GM12878 (cell line): ENCODE results near the gene NPAS4.

Experiments used
- EP300 ChIP-seq, 2 experiments: fragments of 150-350 bp in 1 of 2; IDR thresholded peaks; 2 replicates each; pipeline ENCODE4 v1.6.1; 2011 to 2012; ENCODE audit warnings: low read depth in 2 of 2, low read length in 2 of 2, borderline replicate concordance in 1 of 2, improper control_type of control experiment in 1 of 2, inconsistent platforms in 1 of 2; ENCODE audit not compliant: control insufficient read depth in 1 of 2
- ETV6 ChIP-seq, 2 experiments: fragments of 450-650 bp in 1 of 2; IDR thresholded peaks in 1 of 2; conservative IDR thresholded peaks in 1 of 2; 2 replicates each; pipeline ENCODE4 v1.6.1; 2014; ENCODE audit warnings: antibody characterized with exemption in 1 of 2, borderline replicate concordance in 1 of 2, low read depth in 1 of 2, mild to moderate bottlenecking in 1 of 2, moderate library complexity in 1 of 2
- HDAC6 ChIP-seq: fragments of 200-600 bp; sonication (generic); IDR thresholded peaks from one replicate; pipeline ENCODE4 v1.8.0; 2017; ENCODE audit warnings: antibody characterized with exemption; ENCODE audit not compliant: unreplicated experiment
- KAT2A ChIP-seq: conservative IDR thresholded peaks from 2 replicates; pipeline ENCODE4 v1.6.1; 2011; ENCODE audit warnings: low read depth, low read length; ENCODE audit not compliant: control insufficient read depth
- NFIC ChIP-seq: IDR thresholded peaks from 2 replicates; pipeline ENCODE4 v1.6.1; 2012; ENCODE audit warnings: low read depth, mild to moderate bottlenecking, inconsistent platforms, low read length, moderate library complexity
- SIN3A ChIP-seq: IDR thresholded peaks from 2 replicates; pipeline ENCODE4 v1.6.1; 2012; ENCODE audit warnings: low read depth, low read length, improper control_type of control experiment
- TF ChIP-seq, protein P1 (sequence below): IDR thresholded peaks from 2 replicates; pipeline ENCODE4 v1.6.1; 2012; ENCODE audit warnings: mild to moderate bottlenecking, low read depth, low read length

DNA sequence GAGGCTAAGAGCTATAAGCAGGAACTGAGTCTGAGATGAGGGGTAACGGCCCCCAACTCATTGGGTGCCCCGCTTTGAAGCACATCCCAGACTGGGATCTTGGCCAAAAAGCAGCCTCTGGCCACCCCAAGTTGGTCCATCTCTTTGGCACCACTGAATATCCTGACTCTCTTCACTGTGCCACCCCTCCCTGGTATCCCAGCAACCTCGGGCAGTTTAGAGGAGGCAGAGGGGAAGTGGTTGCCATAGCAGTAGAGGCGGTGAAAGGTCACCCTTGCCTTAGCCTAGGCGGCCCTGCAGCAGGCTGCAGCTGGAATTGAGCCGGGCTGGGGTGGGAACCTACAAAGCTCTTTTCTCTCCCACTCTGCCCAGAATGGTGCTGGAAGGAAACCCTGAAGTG lies 46.9 kb downstream of the NPAS4 start:
- TF ChIP-seq, protein P1, sequence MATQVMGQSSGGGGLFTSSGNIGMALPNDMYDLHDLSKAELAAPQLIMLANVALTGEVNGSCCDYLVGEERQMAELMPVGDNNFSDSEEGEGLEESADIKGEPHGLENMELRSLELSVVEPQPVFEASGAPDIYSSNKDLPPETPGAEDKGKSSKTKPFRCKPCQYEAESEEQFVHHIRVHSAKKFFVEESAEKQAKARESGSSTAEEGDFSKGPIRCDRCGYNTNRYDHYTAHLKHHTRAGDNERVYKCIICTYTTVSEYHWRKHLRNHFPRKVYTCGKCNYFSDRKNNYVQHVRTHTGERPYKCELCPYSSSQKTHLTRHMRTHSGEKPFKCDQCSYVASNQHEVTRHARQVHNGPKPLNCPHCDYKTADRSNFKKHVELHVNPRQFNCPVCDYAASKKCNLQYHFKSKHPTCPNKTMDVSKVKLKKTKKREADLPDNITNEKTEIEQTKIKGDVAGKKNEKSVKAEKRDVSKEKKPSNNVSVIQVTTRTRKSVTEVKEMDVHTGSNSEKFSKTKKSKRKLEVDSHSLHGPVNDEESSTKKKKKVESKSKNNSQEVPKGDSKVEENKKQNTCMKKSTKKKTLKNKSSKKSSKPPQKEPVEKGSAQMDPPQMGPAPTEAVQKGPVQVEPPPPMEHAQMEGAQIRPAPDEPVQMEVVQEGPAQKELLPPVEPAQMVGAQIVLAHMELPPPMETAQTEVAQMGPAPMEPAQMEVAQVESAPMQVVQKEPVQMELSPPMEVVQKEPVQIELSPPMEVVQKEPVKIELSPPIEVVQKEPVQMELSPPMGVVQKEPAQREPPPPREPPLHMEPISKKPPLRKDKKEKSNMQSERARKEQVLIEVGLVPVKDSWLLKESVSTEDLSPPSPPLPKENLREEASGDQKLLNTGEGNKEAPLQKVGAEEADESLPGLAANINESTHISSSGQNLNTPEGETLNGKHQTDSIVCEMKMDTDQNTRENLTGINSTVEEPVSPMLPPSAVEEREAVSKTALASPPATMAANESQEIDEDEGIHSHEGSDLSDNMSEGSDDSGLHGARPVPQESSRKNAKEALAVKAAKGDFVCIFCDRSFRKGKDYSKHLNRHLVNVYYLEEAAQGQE, result no peak
- TF ChIP-seq EP300 (IDR thresholded peaks at IDR 0.05; ENCODE audit: borderline replicate concordance in 1 of 2, control insufficient read depth in 1 of 2, low read depth in 2 of 2, low read length in 2 of 2) (no peak), NFIC (no peak), SIN3A (no peak), KAT2A (no peak), ETV6 (conservative IDR thresholded peaks at IDR 0.05 in 1 of 2, IDR thresholded peaks at IDR 0.05 in 1 of 2; ENCODE audit: borderline replicate concordance in 1 of 2, low read depth in 1 of 2) (no peak), HDAC6 (no peak)
